GM18505 (cell line): ENCODE data around the gene VPS16.
"Not testable (repeated sequence)": the region's sequence is repeated elsewhere in the genome, so short reads cannot be mapped to it uniquely, and the experiment has no call there.

Experiments used
- ATAC-seq: cut with Tn5 transposase; IDR thresholded peaks from one replicate; pipeline ENCODE4 v1.9.1; 2021; ENCODE audit not compliant: unreplicated experiment
- POLR2A ChIP-seq: IDR thresholded peaks from 4 replicates; pipeline ENCODE4 v1.6.1; 2011; ENCODE audit warnings: borderline replicate concordance; ENCODE audit not compliant: insufficient read depth, insufficient read length; ENCODE audit errors: extremely low read depth

VPS16 gene

DNA sequence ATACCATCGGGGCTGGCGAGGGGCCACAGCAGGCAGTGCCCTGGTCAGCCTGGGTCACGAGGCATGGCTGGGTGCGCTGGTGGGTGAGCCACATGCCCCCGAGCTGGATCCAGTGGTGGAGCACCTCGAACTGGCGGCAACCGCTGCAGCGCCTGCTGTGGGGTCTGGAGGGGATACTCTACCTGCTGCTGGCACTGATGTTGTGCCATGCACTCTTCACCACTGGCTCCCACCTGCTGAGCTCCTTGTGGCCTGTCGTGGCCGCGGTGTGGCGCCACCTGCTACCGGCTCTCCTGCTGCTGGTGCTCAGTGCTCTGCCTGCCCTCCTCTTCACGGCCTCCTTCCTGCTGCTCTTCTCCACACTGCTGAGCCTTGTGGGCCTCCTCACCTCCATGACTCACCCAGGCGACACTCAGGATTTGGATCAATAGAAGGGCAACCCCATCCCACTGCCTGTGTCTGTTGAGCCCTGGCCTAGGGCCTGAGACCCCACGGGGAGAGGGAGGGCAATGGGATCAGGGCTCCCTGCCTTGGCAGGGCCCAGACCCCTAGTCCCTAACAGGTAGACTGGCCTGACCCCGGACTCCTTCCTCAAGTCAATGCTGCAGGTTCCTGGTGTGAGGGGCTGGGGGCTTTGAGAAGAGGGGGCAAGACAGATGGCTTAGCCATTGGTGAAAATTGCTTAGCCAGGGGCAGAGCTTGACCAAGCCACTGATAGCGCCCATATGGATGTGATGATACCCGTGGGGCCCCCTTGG lies 23.8 kb upstream of the VPS16 start:
- no peak for ATAC-seq
- TF ChIP-seq POLR2A, result no peak

DNA sequence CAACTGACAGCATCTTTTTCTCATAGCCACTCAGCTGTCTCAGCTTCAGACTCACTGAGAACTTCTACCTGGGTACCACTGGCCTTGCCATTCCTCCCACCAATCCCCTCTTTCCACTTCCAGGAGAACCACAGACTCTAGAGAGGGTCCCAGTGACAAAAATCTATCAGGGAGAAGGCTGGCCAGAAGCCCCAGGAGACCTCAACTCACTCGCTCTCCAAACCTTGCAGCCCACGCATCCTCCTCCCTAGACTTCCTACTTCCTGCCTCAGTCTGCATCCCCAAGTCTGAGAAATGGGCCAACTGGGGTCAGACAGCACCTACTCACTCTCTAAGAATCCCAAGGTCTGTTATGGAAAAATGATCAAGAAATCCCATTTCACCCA lies 23.2 kb upstream of the VPS16 start:
- no peak for TF ChIP-seq POLR2A
- ATAC-seq, result no peak

DNA sequence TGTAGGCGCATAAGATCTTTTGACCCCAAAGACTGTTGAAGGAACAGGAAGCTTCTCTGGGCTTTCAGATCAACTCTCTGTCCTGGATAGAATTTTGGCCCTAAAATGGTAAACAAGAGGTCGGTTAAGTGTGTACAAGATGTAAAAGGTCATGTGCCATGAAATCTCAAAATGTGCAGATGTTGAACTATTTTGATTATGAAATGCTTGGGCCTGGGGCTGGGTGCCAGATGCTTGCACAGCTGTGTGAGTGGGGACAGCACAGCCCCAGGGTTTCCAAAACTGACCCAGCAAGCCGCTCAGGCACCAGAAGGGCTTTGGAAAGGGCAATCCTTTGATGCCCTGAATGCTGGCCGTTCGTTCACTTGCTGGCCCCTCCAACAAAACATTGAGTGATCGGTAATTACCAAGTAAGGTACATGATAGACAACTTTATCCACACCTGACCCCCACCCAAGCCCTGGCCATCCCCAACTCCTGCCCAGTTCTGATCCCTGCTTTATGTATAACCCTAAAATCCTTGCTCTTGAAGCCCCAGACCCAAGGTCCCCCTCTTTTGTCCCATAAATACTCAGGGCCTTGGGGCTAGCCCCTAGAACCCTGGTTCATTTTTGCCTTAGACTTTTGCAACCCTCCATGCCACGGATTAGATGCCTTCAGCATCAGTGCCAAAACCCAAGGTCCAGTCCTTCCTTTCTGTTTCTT lies 22.5 kb upstream of the VPS16 start:
- TF ChIP-seq POLR2A, result no peak
- no peak for ATAC-seq

DNA sequence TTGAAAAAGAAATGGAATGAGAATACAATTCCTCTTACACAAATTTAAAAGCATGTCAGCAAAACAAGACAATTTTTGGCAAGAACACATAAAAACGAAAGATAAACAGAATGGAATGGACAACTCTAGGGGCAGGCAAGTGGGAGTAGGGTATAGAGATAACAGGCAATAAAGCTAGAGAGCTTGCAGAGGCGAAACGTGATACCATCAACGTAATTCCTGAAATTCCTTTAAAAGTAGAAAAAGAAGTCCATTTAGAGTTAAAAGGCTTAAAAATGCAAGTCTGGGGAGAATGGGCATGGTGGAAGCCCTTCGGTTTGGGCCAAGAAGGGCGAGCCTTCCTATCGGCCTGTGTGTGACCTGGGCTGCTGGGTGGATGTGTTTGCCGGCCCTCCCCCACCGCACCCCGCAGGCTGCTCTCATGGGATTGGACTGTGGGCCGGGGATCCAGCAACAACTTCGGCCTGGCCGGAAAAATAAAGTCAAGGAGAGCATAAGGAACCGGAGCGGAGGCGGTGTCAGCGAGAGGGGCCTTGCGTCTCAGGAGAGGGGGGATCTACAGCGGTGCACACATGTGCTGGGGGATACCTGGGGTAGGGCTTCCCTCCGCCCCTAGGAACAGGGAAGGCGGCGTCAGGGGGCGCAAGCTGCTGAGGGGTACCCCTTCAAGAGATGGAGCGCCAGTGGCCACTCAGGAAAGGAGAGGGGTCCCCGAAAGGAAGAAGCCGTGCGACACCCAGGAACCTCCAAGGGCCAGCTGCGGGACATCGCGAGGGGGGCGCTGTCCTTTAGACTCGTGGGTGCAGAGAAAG lies 20.3 kb upstream of the VPS16 start:
- no peak for ATAC-seq
- no peak for TF ChIP-seq POLR2A

DNA sequence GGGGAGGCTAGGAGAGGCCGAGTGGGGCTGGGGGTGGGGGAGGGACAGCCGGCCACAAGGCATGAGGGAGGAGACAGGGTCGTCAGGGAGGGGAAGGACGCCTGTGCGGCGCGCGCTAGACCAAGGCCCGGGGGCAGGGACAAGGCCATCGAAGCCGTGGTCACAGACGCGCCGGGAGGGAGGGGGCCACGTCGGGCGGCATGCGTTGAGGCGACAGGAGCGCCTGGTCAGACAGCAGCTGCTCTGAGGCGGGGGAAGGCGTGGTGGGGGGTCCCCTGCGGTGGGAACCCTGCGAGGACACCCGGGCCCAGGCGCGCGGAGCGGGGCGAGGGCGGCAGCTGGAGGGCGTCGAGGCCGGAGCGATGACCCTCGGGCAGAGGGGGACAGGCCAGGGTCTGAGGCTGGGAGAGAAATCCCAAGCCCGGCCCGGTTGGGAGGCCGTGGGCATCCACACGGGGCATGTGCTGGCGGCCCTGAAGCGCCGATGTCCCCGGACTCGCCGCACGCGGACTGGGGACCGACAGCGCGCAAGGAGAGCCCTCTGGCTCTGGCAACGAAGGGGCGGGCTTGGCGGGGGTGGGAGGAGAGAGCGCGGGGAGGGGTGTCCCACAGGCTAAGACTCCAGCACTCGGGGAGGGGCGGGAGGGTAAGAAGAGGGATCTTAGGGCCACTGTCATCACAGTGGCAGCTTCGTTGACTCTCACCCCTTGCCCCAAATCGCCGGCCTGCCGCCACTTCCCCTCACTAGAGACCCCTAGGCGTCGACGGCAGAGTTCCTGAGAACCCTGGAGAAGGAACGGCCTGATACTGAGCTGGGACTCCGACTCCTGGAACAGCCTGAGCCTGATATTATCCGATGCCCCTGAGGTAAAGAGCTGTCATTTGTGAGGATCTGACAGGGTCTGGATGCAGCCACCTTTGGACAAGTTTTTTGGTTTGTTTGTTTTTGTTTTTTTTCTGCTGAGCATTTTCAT lies 19.4 kb upstream of the VPS16 start:
- no peak for ATAC-seq
- no peak for TF ChIP-seq POLR2A

DNA sequence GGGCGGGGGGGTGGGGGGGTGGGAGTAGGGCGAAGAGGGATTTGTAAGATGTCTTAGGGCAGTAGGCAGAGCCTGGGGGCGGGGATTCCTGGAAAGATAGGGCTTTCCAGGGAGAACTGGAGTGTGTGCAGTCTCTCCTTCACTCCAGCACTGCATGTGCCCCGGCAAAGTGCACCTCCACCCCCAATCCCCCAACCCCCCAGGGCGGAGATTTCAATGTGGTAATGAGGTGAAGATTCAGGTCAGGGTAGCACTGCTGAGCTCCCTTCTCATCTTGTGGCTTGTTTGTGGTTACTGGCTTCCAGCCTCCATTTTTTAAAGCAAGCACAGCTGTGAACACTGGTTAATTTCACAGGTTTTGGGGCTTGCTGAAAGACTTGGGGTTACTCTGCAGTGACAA lies 18.5 kb upstream of the VPS16 start:
- no peak for TF ChIP-seq POLR2A
- no peak for ATAC-seq

DNA sequence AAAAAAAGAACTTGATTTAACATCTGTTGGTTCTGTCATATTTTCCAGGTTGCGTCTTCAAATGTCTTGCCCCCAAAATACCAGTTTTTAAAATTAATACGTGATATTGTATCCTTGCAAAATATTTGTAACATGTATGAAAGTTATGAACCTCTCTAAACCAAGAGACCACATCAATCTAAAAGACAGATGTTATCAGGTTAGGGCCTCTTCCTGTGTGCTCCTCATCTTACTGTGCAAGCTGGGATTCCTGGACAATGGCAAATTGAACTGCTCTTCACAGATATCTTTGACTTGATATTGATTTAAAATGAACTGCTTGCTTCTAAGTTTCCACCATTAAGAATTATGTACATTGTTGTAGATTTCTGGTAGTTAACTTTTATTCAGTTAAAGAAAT lies 14.8 kb upstream of the VPS16 start:
- ATAC-seq, result no peak
- TF ChIP-seq POLR2A, result no peak

DNA sequence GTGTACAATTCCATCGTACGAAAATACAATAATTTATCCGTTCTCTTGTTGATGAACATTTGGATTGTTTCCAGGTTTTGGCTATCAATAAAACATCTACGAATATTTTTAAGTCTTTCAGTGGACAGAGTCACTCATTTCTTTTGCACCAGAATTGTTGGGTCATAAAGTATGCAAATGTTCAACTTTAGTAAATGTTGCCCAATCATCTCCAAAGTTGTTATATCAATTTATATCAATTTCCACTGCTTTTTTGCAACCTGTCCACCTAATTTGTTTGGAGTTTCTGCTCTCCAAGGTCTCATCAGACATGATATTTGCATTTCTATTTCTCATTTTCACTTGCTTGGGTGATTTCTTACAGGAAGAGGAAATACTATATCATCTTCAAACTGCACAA lies 13.9 kb upstream of the VPS16 start:
- no peak for ATAC-seq
- TF ChIP-seq POLR2A, result no peak

DNA sequence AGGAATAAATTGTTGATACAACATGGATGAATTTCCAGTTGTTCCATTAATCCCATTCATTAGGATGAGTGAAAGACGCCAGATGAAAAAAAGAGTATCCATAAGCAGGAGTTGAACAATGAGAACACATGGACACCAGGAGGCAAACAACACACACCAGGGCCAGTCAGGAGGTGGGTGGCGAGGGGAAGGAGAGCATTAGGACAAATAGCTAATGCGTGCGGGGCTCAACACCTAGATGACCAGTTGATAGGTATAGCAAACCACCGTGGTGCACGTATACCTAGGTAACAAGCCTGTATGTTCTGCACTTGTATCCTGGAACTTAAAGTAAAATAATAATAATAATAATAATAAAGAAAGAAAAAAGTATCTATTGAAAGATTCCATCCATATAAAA lies 11.2 kb upstream of the VPS16 start:
- ATAC-seq, result no peak
- no peak for TF ChIP-seq POLR2A

DNA sequence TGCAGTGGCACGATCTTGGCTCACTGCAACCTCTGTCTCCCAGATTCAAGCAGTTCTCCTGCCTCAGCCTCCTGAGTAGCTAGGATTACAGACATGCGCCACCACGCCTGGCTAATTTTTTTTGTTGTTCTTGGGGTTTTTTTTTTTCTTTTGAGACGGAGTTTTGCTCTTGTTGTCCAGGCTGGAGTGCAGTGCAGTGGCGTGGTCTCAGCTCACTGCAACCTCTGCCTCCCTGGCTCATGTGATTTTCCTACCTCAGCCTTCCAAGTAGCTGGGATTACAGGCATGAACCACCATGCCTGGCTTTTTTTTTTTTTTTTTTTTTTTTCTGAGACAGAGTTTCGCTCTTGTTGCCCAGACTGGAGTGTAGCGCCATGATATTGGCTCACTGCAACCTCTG lies 9.3 kb upstream of the VPS16 start:
- not testable (repeated sequence) for ATAC-seq

DNA sequence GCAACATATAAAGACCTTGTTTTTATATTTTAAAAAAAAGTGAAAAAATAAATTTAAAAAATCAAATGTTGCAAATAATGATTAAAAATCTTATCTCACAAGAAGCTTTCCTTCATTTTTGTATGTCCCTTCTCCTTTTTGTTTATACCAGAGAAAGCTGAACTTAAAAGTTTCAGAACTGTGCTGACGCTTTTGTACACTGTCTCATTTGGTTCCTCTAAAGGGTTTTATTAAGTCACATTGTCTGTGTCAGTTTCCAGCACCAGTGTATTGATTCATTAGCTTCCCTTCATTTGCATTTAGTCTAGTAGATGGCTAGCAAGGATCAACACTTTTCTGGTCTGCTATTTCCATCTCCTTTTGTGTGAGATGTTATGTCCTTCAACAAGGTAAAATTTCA lies 6.8 kb upstream of the VPS16 start:
- ATAC-seq, result no peak
- TF ChIP-seq POLR2A, result no peak

DNA sequence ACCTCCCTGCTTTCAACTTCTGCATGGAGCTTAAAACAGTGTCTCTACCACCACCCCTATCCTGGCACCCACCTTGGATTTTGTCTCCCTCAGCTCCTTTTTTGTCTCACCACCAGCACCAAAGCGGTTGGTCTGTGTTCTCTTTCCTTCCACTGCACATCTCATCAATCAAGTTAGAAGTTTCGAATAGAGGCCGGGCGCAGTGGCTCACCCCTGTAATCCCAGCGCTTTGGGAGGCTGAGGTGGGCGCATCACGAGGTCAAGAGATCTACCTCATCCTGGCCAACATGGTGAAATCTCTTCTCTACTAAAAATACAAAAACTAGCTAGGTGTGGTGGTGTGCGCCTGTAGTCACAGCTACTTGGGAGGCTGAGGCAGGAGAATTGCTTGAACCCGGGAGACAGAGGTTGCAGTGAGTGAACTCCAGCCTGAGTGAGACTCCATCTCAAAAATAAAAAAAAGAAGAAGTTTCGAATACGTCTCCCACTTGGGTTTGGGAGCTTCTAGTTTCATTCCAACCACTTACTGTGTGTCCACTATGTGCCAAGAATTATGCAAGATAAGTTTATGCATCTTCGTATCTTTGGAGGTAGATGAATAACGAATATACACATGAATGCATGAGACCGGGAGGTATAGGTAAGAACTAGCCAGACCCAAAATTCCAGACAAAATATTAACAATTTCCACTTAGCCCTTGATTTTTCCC lies 6.0 kb upstream of the VPS16 start:
- no peak for TF ChIP-seq POLR2A
- ATAC-seq, result no peak

DNA sequence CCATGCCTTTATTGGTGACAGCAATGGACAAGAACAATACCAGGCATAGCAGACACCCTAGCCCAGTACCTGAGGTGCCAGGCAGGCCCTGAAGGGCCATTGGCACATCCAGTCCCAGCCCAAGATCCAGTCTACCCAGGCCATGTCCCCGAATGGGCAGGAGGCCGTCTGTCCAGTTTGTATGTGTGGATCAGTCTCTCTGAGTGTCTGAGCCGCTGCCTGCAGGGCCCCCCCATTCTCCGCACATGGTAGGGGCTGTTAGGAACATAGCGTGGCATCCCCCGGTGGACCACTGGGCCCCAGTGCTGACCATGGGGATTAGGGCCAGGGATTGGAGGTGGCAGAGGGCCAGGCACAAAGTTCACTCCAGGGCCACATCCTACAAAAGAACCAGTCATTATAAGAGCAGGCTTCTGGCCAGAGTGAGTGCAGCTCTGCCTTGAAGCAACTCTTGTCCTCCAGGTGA lies 5.2 kb upstream of the VPS16 start:
- no peak for TF ChIP-seq POLR2A
- ATAC-seq, result no peak

DNA sequence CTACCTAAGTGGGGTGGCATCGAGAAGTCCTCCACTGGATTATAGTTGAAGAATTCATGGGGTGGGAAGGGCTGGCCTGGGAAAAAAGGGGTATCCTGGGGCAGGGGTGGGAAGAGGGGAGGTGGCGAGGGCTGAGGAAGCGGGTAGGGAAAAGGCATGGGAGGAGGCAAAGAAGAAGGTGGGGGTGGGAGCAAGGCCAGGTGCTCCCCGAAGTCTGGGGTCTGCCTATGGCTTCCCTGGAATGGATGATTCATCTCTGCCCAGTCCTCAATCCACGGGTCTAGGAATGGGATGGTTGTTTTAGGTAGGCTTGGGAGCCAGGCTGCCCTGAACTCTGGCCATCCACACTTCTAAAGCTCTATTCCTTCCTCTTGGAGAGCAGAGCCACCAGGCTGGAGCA lies 4.5 kb upstream of the VPS16 start:
- no peak for TF ChIP-seq POLR2A
- ATAC-seq, result no peak
